ENCODE measurements around the gene SLC51B. TPM values are rescaled to one million over a fixed set of nuclear protein-coding genes. Genes with fewer than 3 reads are reported as not detected.

Gene SLC51B
- total RNA-seq, 2 experiments from 2014 or later, result not detected

DNA sequence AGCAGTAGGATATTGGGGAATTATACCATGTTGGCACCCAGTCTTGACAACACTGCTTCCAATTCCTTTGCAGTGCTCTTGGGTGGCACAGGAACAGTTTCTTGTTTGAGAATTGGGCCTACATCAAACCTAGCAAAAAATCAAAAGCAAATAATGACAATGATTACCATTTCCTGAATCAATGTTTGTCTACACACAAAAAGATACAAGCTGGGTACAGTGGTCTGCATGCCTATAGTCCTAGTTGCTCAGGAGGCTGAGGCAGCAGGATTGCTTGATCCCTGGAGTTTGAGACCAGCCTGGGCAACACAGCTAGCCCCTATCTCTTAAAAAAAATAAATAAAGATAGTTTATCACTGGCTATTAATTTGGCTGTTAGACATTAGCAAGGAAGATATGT lies 23.7 kb upstream of the SLC51B start:
- no peaks in the 10 kb centered on the region for H4K20me1 ChIP-seq (ENCODE audit: insufficient read depth, low read length)
- POLR2A ChIA-PET, result interaction anchor here (1.4 kb wide), 1 partner anchor 35 kb away, joined by 5 read pairs; no protein-coding TSS in a partner anchor
- H3K79me2 ChIP-seq (ENCODE audit: insufficient read depth, low read depth, low read length), result no peaks in the 10 kb centered on the region
- no peak for DNase-seq (ENCODE audit: low spot score)
- H3K4me2 ChIP-seq (ENCODE audit: low read length), result no peak overlapping the region
- intact Hi-C loops (cut with micrococcal nuclease; ENCODE audit: unreplicated experiment), result no loop called here
- H3K9me2 ChIP-seq (ENCODE audit: insufficient read depth, low read length), result no peaks in the 10 kb centered on the region
- CTCF ChIA-PET (ENCODE audit: unreplicated experiment), result no interaction called here
- H3K27ac ChIP-seq (ENCODE audit: low read depth, low read length, poor library complexity, severe bottlenecking), result no peak overlapping the region
- no peak overlapping the region for H2AFZ ChIP-seq (ENCODE audit: low read length)
- H3K4me3 ChIP-seq (ENCODE audit: low read depth, low read length, poor library complexity, severe bottlenecking), result no peak overlapping the region
- TF ChIP-seq EZH2phosphoT487 (IDR thresholded peaks at IDR 0.05; ENCODE audit: borderline replicate concordance, low read depth, low read length), result no peak
- TF ChIP-seq, protein P1, sequence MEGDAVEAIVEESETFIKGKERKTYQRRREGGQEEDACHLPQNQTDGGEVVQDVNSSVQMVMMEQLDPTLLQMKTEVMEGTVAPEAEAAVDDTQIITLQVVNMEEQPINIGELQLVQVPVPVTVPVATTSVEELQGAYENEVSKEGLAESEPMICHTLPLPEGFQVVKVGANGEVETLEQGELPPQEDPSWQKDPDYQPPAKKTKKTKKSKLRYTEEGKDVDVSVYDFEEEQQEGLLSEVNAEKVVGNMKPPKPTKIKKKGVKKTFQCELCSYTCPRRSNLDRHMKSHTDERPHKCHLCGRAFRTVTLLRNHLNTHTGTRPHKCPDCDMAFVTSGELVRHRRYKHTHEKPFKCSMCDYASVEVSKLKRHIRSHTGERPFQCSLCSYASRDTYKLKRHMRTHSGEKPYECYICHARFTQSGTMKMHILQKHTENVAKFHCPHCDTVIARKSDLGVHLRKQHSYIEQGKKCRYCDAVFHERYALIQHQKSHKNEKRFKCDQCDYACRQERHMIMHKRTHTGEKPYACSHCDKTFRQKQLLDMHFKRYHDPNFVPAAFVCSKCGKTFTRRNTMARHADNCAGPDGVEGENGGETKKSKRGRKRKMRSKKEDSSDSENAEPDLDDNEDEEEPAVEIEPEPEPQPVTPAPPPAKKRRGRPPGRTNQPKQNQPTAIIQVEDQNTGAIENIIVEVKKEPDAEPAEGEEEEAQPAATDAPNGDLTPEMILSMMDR (conservative IDR thresholded peaks at IDR 0.05; ENCODE audit: low read length), result no peak
- H3K4me1 ChIP-seq (ENCODE audit: insufficient read depth, low read length, poor library complexity, severe bottlenecking), result no peaks in the 10 kb centered on the region
- peaks cover 62% of the 10 kb centered on the region for H3K36me3 ChIP-seq (ENCODE audit: insufficient read depth, low read length)
- BruUV-seq (replicated peaks), result no TSS peak
- no peaks in the 10 kb centered on the region for H3K9me3 ChIP-seq (ENCODE audit: low read length)

DNA sequence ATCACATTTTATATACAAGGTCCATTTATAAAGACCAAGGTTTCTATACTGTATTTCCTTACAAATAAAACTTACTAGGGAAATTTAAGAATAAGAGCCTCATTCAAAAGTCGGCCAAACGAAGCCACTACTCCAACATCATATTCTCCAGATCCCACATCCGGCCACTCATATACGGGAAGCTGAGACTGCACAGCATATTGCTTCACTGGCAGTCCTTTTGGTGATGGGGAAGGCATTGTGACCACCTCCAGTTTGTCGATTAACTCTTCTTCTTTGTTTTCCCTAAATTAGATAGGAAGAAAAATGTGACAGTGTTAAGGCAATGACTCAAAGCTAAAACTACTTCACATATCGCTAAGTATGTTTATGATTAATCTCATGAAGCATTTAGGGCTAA lies 18.4 kb upstream of the SLC51B start:
- no peak for DNase-seq (ENCODE audit: low spot score)
- POLR2A ChIA-PET, result interaction anchor here (0.5 to 0.7 kb wide), 4 partner anchors 15 to 651 kb away, joined by 3 read pairs; no protein-coding TSS in a partner anchor
- intact Hi-C loops (cut with micrococcal nuclease; ENCODE audit: unreplicated experiment), result loop anchor here (5.0 kb wide), 2 partner anchors 184 to 294 kb away; partner anchors contain the start of gene PLEKHO2
- Histone ChIP-seq H4K20me1 (ENCODE audit: insufficient read depth, low read length) (no peaks in the 10 kb centered on the region), H3K4me1 (ENCODE audit: insufficient read depth, low read length, poor library complexity, severe bottlenecking) (peaks cover 12% of the 10 kb centered on the region), H3K79me2 (ENCODE audit: insufficient read depth, low read depth, low read length) (peaks cover 13% of the 10 kb centered on the region; the same call in 1 of the 2 replicates), H2AFZ (ENCODE audit: low read length) (no peak overlapping the region), H3K4me2 (ENCODE audit: low read length) (no peak overlapping the region), H3K4me3 (ENCODE audit: low read depth, low read length, poor library complexity, severe bottlenecking) (no peak overlapping the region), H3K9me2 (ENCODE audit: insufficient read depth, low read length) (no peaks in the 10 kb centered on the region), H3K9me3 (ENCODE audit: low read length) (no peaks in the 10 kb centered on the region), H3K36me3 (ENCODE audit: insufficient read depth, low read length) (peaks cover 25% of the 10 kb centered on the region), H3K27ac (ENCODE audit: low read depth, low read length, poor library complexity, severe bottlenecking) (no peak overlapping the region)
- TF ChIP-seq, protein P1 (conservative IDR thresholded peaks at IDR 0.05; ENCODE audit: low read length), result no peak
- TF ChIP-seq EZH2phosphoT487 (IDR thresholded peaks at IDR 0.05; ENCODE audit: borderline replicate concordance, low read depth, low read length), result no peak
- no TSS peak for BruUV-seq (replicated peaks)
- CTCF ChIA-PET (ENCODE audit: unreplicated experiment), result interaction anchor here (0.6 kb wide), 1 partner anchor 145 kb away, joined by 3 read pairs; no protein-coding TSS in a partner anchor

DNA sequence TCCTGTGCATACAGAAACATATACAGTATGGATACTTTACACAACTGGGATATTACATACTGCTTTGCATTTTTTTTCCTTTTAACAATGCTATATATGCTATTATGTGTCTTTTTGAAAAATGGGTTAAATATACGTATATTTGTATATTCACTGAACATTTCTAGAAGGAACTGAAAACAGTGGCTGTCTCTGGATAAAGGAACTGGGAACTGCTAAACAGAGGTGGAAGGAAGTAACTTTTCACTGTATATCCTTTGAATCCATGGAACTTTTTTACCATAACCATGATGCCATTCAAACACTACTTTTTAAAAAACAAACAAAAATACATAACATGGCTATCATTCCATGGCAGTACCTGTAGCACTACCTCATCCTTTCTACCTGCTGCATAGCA lies 17.6 kb upstream of the SLC51B start:
- ChIA-PET CTCF (ENCODE audit: unreplicated experiment) (interaction anchor here (0.6 kb wide), 1 partner anchor 146 kb away, joined by 3 read pairs; no protein-coding TSS in a partner anchor), POLR2A (interaction anchor here (0.6 to 0.7 kb wide), 2 partner anchors 16 to 188 kb away, joined by 3 read pairs; no protein-coding TSS in a partner anchor)
- H3K9me2 ChIP-seq (ENCODE audit: insufficient read depth, low read length), result no peaks in the 10 kb centered on the region
- no TSS peak for BruUV-seq (replicated peaks)
- no peaks in the 10 kb centered on the region for H4K20me1 ChIP-seq (ENCODE audit: insufficient read depth, low read length)
- no peak overlapping the region for H3K27ac ChIP-seq (ENCODE audit: low read depth, low read length, poor library complexity, severe bottlenecking)
- H3K36me3 ChIP-seq (ENCODE audit: insufficient read depth, low read length), result peaks cover 25% of the 10 kb centered on the region
- peak overlapping the region; percentile 75 for H3K4me2 ChIP-seq (ENCODE audit: low read length)
- H3K79me2 ChIP-seq (ENCODE audit: insufficient read depth, low read depth, low read length), result peaks cover 13% of the 10 kb centered on the region; the same call in 1 of the 2 replicates
- DNase-seq (ENCODE audit: low spot score), result no peak
- H3K4me1 ChIP-seq (ENCODE audit: insufficient read depth, low read length, poor library complexity, severe bottlenecking), result peaks cover 12% of the 10 kb centered on the region
- intact Hi-C loops (cut with micrococcal nuclease; ENCODE audit: unreplicated experiment), result loop anchor here (5.0 kb wide), 2 partner anchors 185 to 295 kb away; partner anchors contain the start of gene PLEKHO2
- no peak overlapping the region for H2AFZ ChIP-seq (ENCODE audit: low read length)
- no peaks in the 10 kb centered on the region for H3K9me3 ChIP-seq (ENCODE audit: low read length)
- H3K4me3 ChIP-seq (ENCODE audit: low read depth, low read length, poor library complexity, severe bottlenecking), result peak overlapping the region; percentile 80
- TF ChIP-seq, protein P1 (conservative IDR thresholded peaks at IDR 0.05; ENCODE audit: low read length), result no peak
- TF ChIP-seq EZH2phosphoT487 (IDR thresholded peaks at IDR 0.05; ENCODE audit: borderline replicate concordance, low read depth, low read length), result no peak

Data from OCI-LY7 (cell line).